DOHH2 (cell line): Measurements from ENCODE around the gene SDHA.

Source experiments
- CTCF ChIP-seq: fragments of 200-600 bp; sonication (generic); IDR thresholded peaks from one replicate; pipeline ENCODE4 v1.5.1; 2014; ENCODE audit warnings: antibody characterized with exemption, mild to moderate bottlenecking, low read depth, low read length; ENCODE audit not compliant: poor library complexity, severe bottlenecking
- EZH2phosphoT487 ChIP-seq: fragments of 200-600 bp; sonication (generic); IDR thresholded peaks from 2 replicates; pipeline ENCODE4 v1.6.1; 2017; ENCODE audit warnings: borderline replicate concordance, mild to moderate bottlenecking, antibody characterized with exemption, low read length, moderate library complexity, mixed read lengths

- TF ChIP-seq CTCF (no peak), EZH2phosphoT487 (no peak)
Measured at GRCh38 chr5:171801-172331, 46.3 kb upstream of the SDHA start.
